Lower lobe of right lung (tissue), 2 donors: Measurements from ENCODE around the gene ETV6. TPM values are rescaled to one million over a fixed set of nuclear protein-coding genes. Genes with fewer than 3 reads are reported as not detected.
A peak's percentile ranks its signal among the peaks of the same experiment; 100 is the strongest.

Experiments
- ATAC-seq, 2 donors: fragments of 200-7000 bp; cut with Tn5 transposase; one replicate each; pipeline ENCODE4 v1.9.1; 2020 to 2022; ENCODE audit warnings: mild to moderate bottlenecking in 2 of 2, moderate library complexity in 2 of 2
- DNase-seq: peaks from one replicate; pipeline ENCODE4 v3.0.0-alpha.2; 2020
- H3K27ac ChIP-seq: fragments of 200-600 bp; one replicate; pipeline ENCODE4 v1.8.0; 2022
- H3K27me3 ChIP-seq: fragments of 200-600 bp; one replicate; pipeline ENCODE4 v1.8.0; 2022; ENCODE audit warnings: low read depth
- H3K36me3 ChIP-seq: fragments of 200-600 bp; one replicate; pipeline ENCODE4 v1.8.0; 2022; ENCODE audit warnings: mild to moderate bottlenecking
- H3K4me1 ChIP-seq: fragments of 200-600 bp; one replicate; pipeline ENCODE4 v1.8.0; 2022
- H3K4me3 ChIP-seq: fragments of 200-600 bp; one replicate; pipeline ENCODE4 v1.8.0; 2022; ENCODE audit warnings: mild to moderate bottlenecking
- H3K9me3 ChIP-seq: fragments of 200-600 bp; one replicate; pipeline ENCODE4 v1.8.0; 2022
- intact Hi-C: fragments of 100-400 bp; cut with DNase I; formaldehyde crosslinking; loops from one replicate; pipeline ENCODE4 v1.11.0; 2022
- total RNA-seq: library from RNA; stranded (reverse); fragmentation: NEBNext Ultra II Directional; extraction: Animal tissue kit (Norgen Biotek cat#: 25700); gene quantifications from one replicate; pipeline ENCODE4 v1.2.1, GENCODE V29; 2021
- TF ChIP-seq, protein P1 (sequence below): fragments of 200-600 bp; IDR thresholded peaks from one replicate; pipeline ENCODE4 v1.8.0; 2022; ENCODE audit warnings: antibody characterized with exemption, mild to moderate bottlenecking
- donor health status: DM: no; HTN: yes; CAD: no; lungs with severe emphysema.

The ETV6 gene
- total RNA-seq, 1 donor from 2014 or later = 48.4 TPM

DNA sequence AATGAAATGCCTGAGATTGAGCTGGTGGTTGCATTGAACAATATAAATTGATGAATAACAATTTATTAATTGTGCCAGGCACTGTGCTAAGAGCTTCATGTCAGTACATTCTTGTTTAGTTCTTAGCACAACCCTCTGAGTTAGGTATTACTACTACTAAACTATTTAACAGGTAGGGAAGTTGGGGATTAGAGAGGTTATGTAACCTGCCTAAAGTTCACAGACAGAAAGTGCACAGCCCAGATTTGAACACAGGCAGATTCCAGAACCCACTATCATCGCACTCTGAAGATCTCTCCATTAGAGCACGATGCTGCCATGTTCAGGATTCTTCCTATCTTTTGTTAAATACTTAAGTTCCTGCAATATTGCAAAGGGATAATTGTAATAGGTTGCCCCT, 49.3 kb downstream of the ETV6 start:
- intact Hi-C loops = no loop called here
- no peaks in the 10 kb centered on the region for H3K36me3 ChIP-seq
- H3K9me3 ChIP-seq = no peaks in the 10 kb centered on the region
- no peak overlapping the region for H3K4me3 ChIP-seq
- H3K27ac ChIP-seq = no peak overlapping the region
- ATAC-seq (no peak), DNase-seq (no peak)
- peaks cover 12% of the 10 kb centered on the region for H3K4me1 ChIP-seq
- no peaks in the 10 kb centered on the region for H3K27me3 ChIP-seq
- TF ChIP-seq, protein P1, sequence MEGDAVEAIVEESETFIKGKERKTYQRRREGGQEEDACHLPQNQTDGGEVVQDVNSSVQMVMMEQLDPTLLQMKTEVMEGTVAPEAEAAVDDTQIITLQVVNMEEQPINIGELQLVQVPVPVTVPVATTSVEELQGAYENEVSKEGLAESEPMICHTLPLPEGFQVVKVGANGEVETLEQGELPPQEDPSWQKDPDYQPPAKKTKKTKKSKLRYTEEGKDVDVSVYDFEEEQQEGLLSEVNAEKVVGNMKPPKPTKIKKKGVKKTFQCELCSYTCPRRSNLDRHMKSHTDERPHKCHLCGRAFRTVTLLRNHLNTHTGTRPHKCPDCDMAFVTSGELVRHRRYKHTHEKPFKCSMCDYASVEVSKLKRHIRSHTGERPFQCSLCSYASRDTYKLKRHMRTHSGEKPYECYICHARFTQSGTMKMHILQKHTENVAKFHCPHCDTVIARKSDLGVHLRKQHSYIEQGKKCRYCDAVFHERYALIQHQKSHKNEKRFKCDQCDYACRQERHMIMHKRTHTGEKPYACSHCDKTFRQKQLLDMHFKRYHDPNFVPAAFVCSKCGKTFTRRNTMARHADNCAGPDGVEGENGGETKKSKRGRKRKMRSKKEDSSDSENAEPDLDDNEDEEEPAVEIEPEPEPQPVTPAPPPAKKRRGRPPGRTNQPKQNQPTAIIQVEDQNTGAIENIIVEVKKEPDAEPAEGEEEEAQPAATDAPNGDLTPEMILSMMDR = no peak

DNA sequence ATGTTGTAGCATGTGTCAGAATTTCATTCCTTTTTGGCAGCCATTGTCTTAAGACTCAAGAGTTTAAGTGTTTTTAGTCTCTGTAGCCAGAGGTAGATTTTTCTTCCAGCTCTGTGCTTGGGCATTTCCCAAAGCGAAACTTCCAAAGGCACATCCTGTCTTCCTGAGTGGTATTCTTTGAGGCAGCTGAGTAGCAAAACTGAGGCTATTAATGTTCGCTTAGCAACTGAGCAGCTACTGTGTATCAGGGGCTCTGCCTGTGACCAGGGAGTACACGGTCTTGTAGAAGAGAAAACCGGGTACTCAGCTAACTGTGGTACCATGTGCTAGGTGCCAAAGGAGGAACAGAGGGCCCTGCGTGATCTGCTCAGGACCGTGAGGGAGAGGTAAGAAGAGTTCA, 52.0 kb downstream of the ETV6 start:
- Histone ChIP-seq H3K27ac (no peak overlapping the region), H3K36me3 (no peaks in the 10 kb centered on the region), H3K4me3 (no peak overlapping the region), H3K9me3 (no peaks in the 10 kb centered on the region), H3K4me1 (peaks cover 36% of the 10 kb centered on the region), H3K27me3 (no peaks in the 10 kb centered on the region)
- intact Hi-C loops = no loop called here
- TF ChIP-seq, protein P1 = no peak
- ATAC-seq (no peak), DNase-seq (no peak)

DNA sequence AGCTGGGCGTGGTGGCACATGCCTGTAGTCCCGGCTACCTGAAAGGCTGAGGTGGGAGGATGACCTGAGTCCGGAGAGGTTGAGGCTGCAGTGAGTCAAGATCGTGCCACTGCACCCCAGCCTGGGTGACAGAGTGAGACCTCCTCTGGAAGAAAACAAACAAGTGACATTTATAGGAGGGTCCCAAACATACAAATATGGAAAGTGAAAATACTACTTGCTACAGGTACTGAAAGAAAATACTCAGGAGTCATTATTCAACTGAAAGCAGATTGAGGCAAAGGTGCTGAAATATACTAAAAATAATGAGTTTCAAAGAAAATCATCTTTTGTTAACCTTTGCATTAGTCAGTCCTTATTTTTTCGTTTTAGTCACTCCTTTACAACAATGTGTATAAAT, 53.5 kb downstream of the ETV6 start:
- DNase-seq (no peak), ATAC-seq (no peak)
- TF ChIP-seq, protein P1 = no peak
- intact Hi-C loops = no loop called here
- H3K27ac ChIP-seq = no peak overlapping the region
- peaks cover 51% of the 10 kb centered on the region for H3K4me1 ChIP-seq
- H3K27me3 ChIP-seq = no peaks in the 10 kb centered on the region
- H3K9me3 ChIP-seq = no peaks in the 10 kb centered on the region
- H3K4me3 ChIP-seq = no peak overlapping the region
- no peaks in the 10 kb centered on the region for H3K36me3 ChIP-seq

DNA sequence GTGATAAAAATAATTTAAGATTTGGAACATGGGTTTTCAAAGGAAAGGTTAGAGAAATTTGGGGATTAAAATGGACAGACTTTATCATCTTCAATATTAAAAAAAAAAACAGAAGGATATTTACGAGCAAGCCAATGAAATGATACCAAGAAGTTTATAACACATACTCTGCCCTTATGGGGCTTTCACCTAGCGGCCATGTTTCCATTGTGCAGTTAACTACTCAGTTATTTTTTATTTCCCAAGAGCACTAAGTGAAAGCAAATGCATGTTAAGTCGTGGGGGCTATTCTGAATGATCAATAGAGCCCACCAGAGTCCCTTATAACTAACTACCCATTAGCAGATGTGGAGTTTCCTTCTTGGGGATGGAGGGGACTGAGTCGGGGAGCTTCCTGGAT, 53.9 kb downstream of the ETV6 start:
- DNase-seq = no peak
- H3K9me3 ChIP-seq = no peaks in the 10 kb centered on the region
- H3K4me1 ChIP-seq = peaks cover 51% of the 10 kb centered on the region
- TF ChIP-seq, protein P1 = no peak
- no peaks in the 10 kb centered on the region for H3K36me3 ChIP-seq
- intact Hi-C loops = no loop called here
- H3K4me3 ChIP-seq = no peak overlapping the region
- ATAC-seq = no peak
- no peaks in the 10 kb centered on the region for H3K27me3 ChIP-seq
- no peak overlapping the region for H3K27ac ChIP-seq

DNA sequence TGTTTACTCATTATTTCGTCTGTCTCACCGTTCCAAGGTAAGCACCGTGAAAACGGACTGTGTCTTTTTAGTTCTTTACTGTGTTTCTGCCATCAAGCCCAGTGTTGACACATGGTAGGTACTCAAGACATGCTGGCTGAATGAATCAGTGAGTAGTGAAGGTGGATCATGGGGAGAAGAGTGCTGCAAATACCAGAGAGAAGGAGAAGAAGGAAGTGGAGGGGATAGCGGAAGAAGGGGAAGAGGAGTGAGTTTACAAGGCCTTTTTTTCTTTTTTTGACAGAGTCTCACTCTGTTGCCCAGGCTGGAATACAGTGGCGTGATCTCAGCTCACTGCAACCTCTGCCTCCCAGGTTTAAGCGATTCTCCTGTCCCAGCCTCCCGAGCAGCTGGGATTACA, 54.6 kb downstream of the ETV6 start:
- no peaks in the 10 kb centered on the region for H3K36me3 ChIP-seq
- H3K4me1 ChIP-seq = peaks cover 48% of the 10 kb centered on the region
- DNase-seq (no peak), ATAC-seq (no peak)
- H3K27me3 ChIP-seq = no peaks in the 10 kb centered on the region
- no peaks in the 10 kb centered on the region for H3K9me3 ChIP-seq
- no peak overlapping the region for H3K27ac ChIP-seq
- intact Hi-C loops = no loop called here
- TF ChIP-seq, protein P1 = no peak
- H3K4me3 ChIP-seq = no peak overlapping the region

DNA sequence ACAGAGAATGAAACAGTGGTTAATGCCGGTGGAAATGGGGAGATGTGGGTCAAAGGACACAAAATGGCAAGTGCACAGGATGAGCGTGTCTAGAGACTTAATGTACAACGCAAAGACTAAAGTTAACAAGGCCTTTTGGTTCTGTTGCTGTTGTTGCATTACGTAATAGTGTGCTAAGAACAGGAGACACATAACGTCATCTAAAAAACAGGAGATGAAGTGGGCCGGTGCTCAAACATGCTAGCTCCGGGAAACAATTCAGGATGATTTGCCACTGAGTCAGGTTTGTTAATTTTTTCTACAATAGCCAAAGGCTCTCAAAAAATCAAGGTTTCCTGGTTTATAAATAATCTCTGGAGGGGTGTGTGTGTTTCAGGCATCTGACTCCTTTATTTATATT, 55.5 kb downstream of the ETV6 start:
- no peak overlapping the region for H3K4me3 ChIP-seq
- peaks cover 47% of the 10 kb centered on the region for H3K4me1 ChIP-seq
- no peak for DNase-seq
- intact Hi-C loops = no loop called here
- no peaks in the 10 kb centered on the region for H3K9me3 ChIP-seq
- peak; percentile 49 to 66 for ATAC-seq
- H3K27ac ChIP-seq = no peak overlapping the region
- H3K36me3 ChIP-seq = no peaks in the 10 kb centered on the region
- no peaks in the 10 kb centered on the region for H3K27me3 ChIP-seq
- TF ChIP-seq, protein P1 = no peak
